Measurements from ENCODE around the gene DAAM1. TPM values are rescaled to one million over a fixed set of nuclear protein-coding genes. Genes with fewer than 3 reads are reported as not detected.

DAAM1 gene
- total and polyA plus RNA-seq, 2 donors (not counting 1 experiment from before 2014, with no cell fraction given): 11.2 to 34.3 TPM

GRCh38 chr14:59139324-59139723 is 49.1 kb upstream of the DAAM1 start:
- ChIA-PET CTCF (interaction anchor here (0.7 to 2.1 kb wide), 2 partner anchors 13 to 305 kb away, joined by 4 to 5 read pairs; no protein-coding TSS in a partner anchor), POLR2A (no interaction called here)
- H3K79me2 ChIP-seq (ENCODE audit: control insufficient read depth, insufficient read depth, low read length): no peaks in the 10 kb centered on the region
- ATAC-seq (ENCODE audit: low read depth): no peak
- no peak overlapping the region for H3K4me2 ChIP-seq (replicated peaks; ENCODE audit: low read depth, low read length, poor library complexity, severe bottlenecking)
- no peak overlapping the region for H3K27ac ChIP-seq (ENCODE audit: low read length in 2 of 2)
- no peaks in the 10 kb centered on the region for H3K27me3 Mint-ChIP-seq
- intact Hi-C loops (cut with micrococcal nuclease): no loop called here
- no peak overlapping the region for H3K9ac ChIP-seq (ENCODE audit: low read length)
- H2AFZ ChIP-seq (ENCODE audit: insufficient read depth, low read depth, low read length, poor library complexity, severe bottlenecking): no peak overlapping the region
- TF ChIP-seq CTCF (IDR thresholded peaks at IDR 0.05) (no peak), EZH2 (IDR thresholded peaks at IDR 0.05; ENCODE audit: borderline replicate concordance, insufficient read depth, low read depth, low read length, poor library complexity, severe bottlenecking) (no peak)
- 77% methylated on average over 3 of the region's 5 CpGs for WGBS (ENCODE audit: insufficient coverage)
- no peaks in the 10 kb centered on the region for H4K20me1 ChIP-seq (ENCODE audit: control insufficient read depth, insufficient read depth, low read length, poor library complexity, severe bottlenecking)
- no peaks in the 10 kb centered on the region for H3K9me3 ChIP-seq (ENCODE audit: control extremely low read depth in 1 of 3, control insufficient read depth in 2 of 3, insufficient read depth in 1 of 3, low read length in 2 of 3)
- no peak overlapping the region for H3K27ac Mint-ChIP-seq
- H3K4me1 Mint-ChIP-seq: no peaks in the 10 kb centered on the region
- no peaks in the 10 kb centered on the region for H3K9me3 Mint-ChIP-seq (ENCODE audit: insufficient read depth)
- no peaks in the 10 kb centered on the region for H3K27me3 ChIP-seq (replicated peaks in 1 of 4; ENCODE audit: control extremely low read depth in 1 of 4, control insufficient read depth in 3 of 4, insufficient read depth in 4 of 4, low read length in 3 of 4)
- no peaks in the 10 kb centered on the region for H3K36me3 ChIP-seq (replicated peaks in 1 of 2; ENCODE audit: control extremely low read depth in 1 of 2, control insufficient read depth in 1 of 2, extremely low read depth in 1 of 2, insufficient read depth in 2 of 2, low read length in 1 of 2)
- H3K4me3 ChIP-seq (ENCODE audit: control extremely low read depth in 1 of 5, extremely low read depth in 1 of 5, insufficient read depth in 1 of 5, low read depth in 2 of 5, low read length in 4 of 5): no peak overlapping the region
- H3K4me3 Mint-ChIP-seq: no peak overlapping the region
- DNase-seq: no peak
- no peaks in the 10 kb centered on the region for H3K4me1 ChIP-seq (ENCODE audit: control insufficient read depth in 2 of 2, insufficient read depth in 2 of 2, low read length in 2 of 2)

- ChIA-PET POLR2A (no interaction called here), CTCF (no interaction called here)
- no peak overlapping the region for H3K4me2 ChIP-seq (replicated peaks; ENCODE audit: low read depth, low read length, poor library complexity, severe bottlenecking)
- H3K4me1 ChIP-seq (ENCODE audit: control insufficient read depth in 2 of 2, insufficient read depth in 2 of 2, low read length in 2 of 2): no peaks in the 10 kb centered on the region
- no peak overlapping the region for H3K27ac ChIP-seq (ENCODE audit: low read length in 2 of 2)
- intact Hi-C loops (cut with micrococcal nuclease): loop anchor here (10.0 kb wide), 1 partner anchor 135 kb away; no protein-coding TSS in a partner anchor
- no peak for TF ChIP-seq CTCF (IDR thresholded peaks at IDR 0.05)
- TF ChIP-seq EZH2 (IDR thresholded peaks at IDR 0.05; ENCODE audit: borderline replicate concordance, insufficient read depth, low read depth, low read length, poor library complexity, severe bottlenecking): no peak
- no peaks in the 10 kb centered on the region for H3K9me3 ChIP-seq (ENCODE audit: control extremely low read depth in 1 of 3, control insufficient read depth in 2 of 3, insufficient read depth in 1 of 3, low read length in 2 of 3)
- H3K36me3 ChIP-seq (replicated peaks in 1 of 2; ENCODE audit: control extremely low read depth in 1 of 2, control insufficient read depth in 1 of 2, extremely low read depth in 1 of 2, insufficient read depth in 2 of 2, low read length in 1 of 2): no peaks in the 10 kb centered on the region
- no peaks in the 10 kb centered on the region for H4K20me1 ChIP-seq (ENCODE audit: control insufficient read depth, insufficient read depth, low read length, poor library complexity, severe bottlenecking)
- no peaks in the 10 kb centered on the region for H3K27me3 ChIP-seq (replicated peaks in 1 of 4; ENCODE audit: control extremely low read depth in 1 of 4, control insufficient read depth in 3 of 4, insufficient read depth in 4 of 4, low read length in 3 of 4)
- no peak overlapping the region for H3K9ac ChIP-seq (ENCODE audit: low read length)
- no peaks in the 10 kb centered on the region for H3K27me3 Mint-ChIP-seq
- WGBS (ENCODE audit: insufficient coverage): 95% methylated on average over 5 of the region's 7 CpGs
- no peak overlapping the region for H2AFZ ChIP-seq (ENCODE audit: insufficient read depth, low read depth, low read length, poor library complexity, severe bottlenecking)
- H3K4me3 ChIP-seq (ENCODE audit: control extremely low read depth in 1 of 5, extremely low read depth in 1 of 5, insufficient read depth in 1 of 5, low read depth in 2 of 5, low read length in 4 of 5): no peak overlapping the region
- H3K4me3 Mint-ChIP-seq: no peak overlapping the region
- no peaks in the 10 kb centered on the region for H3K9me3 Mint-ChIP-seq (ENCODE audit: insufficient read depth)
- no peaks in the 10 kb centered on the region for H3K79me2 ChIP-seq (ENCODE audit: control insufficient read depth, insufficient read depth, low read length)
- no peak overlapping the region for H3K27ac Mint-ChIP-seq
- H3K4me1 Mint-ChIP-seq: no peaks in the 10 kb centered on the region
- DNase-seq (no peak), ATAC-seq (ENCODE audit: low read depth) (no peak)
Observed at GRCh38 chr14:59140106-59140843, 48.2 kb upstream of the DAAM1 start.
